ENCODE results near the gene FARSB.

FARSB gene

GRCh38 chr2:222677981-222678380 is 22.1 kb upstream of the FARSB start:
- H3K4me3 ChIP-seq (ENCODE audit: control insufficient read depth, low read depth, low read length): no peak overlapping the region
- TF ChIP-seq, protein P1, sequence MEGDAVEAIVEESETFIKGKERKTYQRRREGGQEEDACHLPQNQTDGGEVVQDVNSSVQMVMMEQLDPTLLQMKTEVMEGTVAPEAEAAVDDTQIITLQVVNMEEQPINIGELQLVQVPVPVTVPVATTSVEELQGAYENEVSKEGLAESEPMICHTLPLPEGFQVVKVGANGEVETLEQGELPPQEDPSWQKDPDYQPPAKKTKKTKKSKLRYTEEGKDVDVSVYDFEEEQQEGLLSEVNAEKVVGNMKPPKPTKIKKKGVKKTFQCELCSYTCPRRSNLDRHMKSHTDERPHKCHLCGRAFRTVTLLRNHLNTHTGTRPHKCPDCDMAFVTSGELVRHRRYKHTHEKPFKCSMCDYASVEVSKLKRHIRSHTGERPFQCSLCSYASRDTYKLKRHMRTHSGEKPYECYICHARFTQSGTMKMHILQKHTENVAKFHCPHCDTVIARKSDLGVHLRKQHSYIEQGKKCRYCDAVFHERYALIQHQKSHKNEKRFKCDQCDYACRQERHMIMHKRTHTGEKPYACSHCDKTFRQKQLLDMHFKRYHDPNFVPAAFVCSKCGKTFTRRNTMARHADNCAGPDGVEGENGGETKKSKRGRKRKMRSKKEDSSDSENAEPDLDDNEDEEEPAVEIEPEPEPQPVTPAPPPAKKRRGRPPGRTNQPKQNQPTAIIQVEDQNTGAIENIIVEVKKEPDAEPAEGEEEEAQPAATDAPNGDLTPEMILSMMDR (IDR thresholded peaks at IDR 0.05; ENCODE audit: control insufficient read depth, insufficient read depth, low read depth, low read length, missing control alignments): no peak
- DNase-seq (ENCODE audit: low read depth): no peak

DNA sequence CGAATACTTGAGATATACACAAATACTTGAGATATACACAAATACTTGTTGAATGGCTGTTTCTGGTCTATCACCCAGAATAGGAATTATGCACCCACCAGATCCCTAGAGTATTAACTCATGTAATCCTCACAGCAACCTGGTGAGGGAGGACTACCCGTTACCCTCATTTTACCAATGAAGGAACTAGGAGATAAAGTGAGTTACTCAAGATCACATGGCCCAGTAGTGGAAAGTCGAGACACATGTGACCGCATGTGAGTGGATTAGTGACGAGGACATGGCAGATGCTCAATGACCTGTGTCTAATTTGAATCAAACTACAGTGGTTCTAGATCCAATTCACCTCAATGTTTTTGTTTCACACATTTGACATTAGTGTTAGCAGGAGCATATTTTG is 18.0 kb upstream of the FARSB start:
- DNase-seq (ENCODE audit: low read depth): no peak
- H3K4me3 ChIP-seq (ENCODE audit: control insufficient read depth, low read depth, low read length): no peak overlapping the region
- TF ChIP-seq, protein P1 (IDR thresholded peaks at IDR 0.05; ENCODE audit: control insufficient read depth, insufficient read depth, low read depth, low read length, missing control alignments): no peak

GRCh38 chr2:222673273-222673672 is 17.4 kb upstream of the FARSB start:
- no peak for DNase-seq (ENCODE audit: low read depth)
- TF ChIP-seq, protein P1 (IDR thresholded peaks at IDR 0.05; ENCODE audit: control insufficient read depth, insufficient read depth, low read depth, low read length, missing control alignments): no peak
- H3K4me3 ChIP-seq (ENCODE audit: control insufficient read depth, low read depth, low read length): no peak overlapping the region

- DNase-seq (ENCODE audit: low read depth): no peak
- no peak overlapping the region; the same call in none of the 2 replicates for H3K4me3 ChIP-seq (ENCODE audit: control insufficient read depth, low read depth, low read length)
Measured at GRCh38 chr2:222672068-222672401, 16.1 kb upstream of the FARSB start.

GRCh38 chr2:222671259-222672067 is 15.6 kb upstream of the FARSB start, which contains the start of gene MOGAT1:
MOGAT1 (plus strand) TSS chr2:222671658; CDS start chr2:222671786, 128 bp downstream.
- TF ChIP-seq, protein P1 (IDR thresholded peaks at IDR 0.05; ENCODE audit: control insufficient read depth, insufficient read depth, low read depth, low read length, missing control alignments): no peak
- DNase-seq (ENCODE audit: low read depth): no peak
- H3K4me3 ChIP-seq (ENCODE audit: control insufficient read depth, low read depth, low read length): peak within 1 kb of the TSS; percentile 38

More at GRCh38 chr2:222672068-222672401, 16.1 kb upstream of the FARSB start:
- TF ChIP-seq, protein P1 (IDR thresholded peaks at IDR 0.05; ENCODE audit: control insufficient read depth, insufficient read depth, low read depth, low read length, missing control alignments): no peak

DNA sequence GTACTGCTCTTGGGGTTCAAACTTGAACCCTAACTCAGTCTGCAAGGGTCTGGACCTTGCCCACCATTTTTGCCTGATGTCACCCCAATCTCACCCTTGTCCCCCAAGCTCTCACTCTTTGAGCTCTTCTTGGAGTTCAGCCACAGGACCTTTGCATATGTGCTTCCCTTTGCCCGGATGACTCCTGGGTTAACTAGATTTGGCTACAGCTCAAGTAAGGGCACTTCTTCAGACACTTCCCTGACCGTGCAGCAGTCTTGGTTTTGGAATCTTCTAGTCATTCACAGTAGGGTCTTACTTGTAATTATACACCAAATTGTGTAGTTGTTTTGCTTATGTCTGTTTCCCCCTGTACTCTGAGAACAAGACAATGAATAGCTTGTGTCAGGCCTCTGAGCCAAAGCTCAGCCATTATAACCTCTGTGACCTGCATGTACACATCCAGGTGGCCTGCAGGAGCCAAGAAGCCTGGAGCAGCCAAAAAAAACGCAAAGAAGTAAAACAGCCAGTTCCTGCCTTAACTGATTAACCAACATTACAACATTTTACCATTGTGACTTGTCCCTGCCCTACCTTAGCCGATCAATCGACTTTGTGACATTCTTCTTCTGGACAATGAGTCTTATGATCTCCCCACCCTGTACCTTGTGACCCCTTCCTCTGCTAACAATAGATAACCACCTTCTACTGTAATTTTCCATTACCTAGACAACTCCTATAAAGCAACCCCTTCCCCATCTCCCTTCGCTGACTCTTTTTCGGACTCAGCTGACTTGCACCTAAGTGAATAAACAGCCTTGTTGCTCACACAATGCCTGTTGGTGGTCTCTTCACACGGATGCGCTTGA is 14.5 kb upstream of the FARSB start:
- DNase-seq (ENCODE audit: low read depth): no peak
- no peak overlapping the region for H3K4me3 ChIP-seq (ENCODE audit: control insufficient read depth, low read depth, low read length)
- TF ChIP-seq, protein P1 (IDR thresholded peaks at IDR 0.05; ENCODE audit: control insufficient read depth, insufficient read depth, low read depth, low read length, missing control alignments): no peak
